Measurements from ENCODE around the gene AHDC1.
"Not testable (repeated sequence)": the region's sequence is repeated elsewhere in the genome, so short reads cannot be mapped to it uniquely, and the experiment has no call there.

Gene AHDC1

GRCh38 chr1:27644369-27645070 is 40.6 kb upstream of the AHDC1 start:
- Histone ChIP-seq H2AFZ (ENCODE audit: low read length, unreplicated experiment) (no peak overlapping the region), H3K27ac (ENCODE audit: low read depth, low read length) (no peak overlapping the region), H3K36me3 (ENCODE audit: insufficient read depth, low read length) (no peaks in the 10 kb centered on the region)

GRCh38 chr1:27643600-27644368 is 39.8 kb upstream of the AHDC1 start:
- Histone ChIP-seq H3K4me1 (ENCODE audit: control insufficient read depth, insufficient read depth, low read length, unreplicated experiment) (no peaks in the 10 kb centered on the region), H3K27ac (ENCODE audit: low read depth, low read length) (no peak overlapping the region), H3K79me2 (ENCODE audit: control insufficient read depth, insufficient read depth, low read length, unreplicated experiment) (no peaks in the 10 kb centered on the region), H2AFZ (ENCODE audit: low read length, unreplicated experiment) (no peak overlapping the region), H3K36me3 (ENCODE audit: insufficient read depth, low read length) (no peaks in the 10 kb centered on the region), H3K4me3 (ENCODE audit: low read depth, low read length) (no peak overlapping the region), H3K27me3 (ENCODE audit: insufficient read depth, low read length) (no peaks in the 10 kb centered on the region)

More at GRCh38 chr1:27644369-27645070, 40.6 kb upstream of the AHDC1 start:
- H3K4me3 ChIP-seq (ENCODE audit: low read depth, low read length): no peak overlapping the region
- H3K79me2 ChIP-seq (ENCODE audit: control insufficient read depth, insufficient read depth, low read length, unreplicated experiment): no peaks in the 10 kb centered on the region
- no peaks in the 10 kb centered on the region for H3K4me1 ChIP-seq (ENCODE audit: control insufficient read depth, insufficient read depth, low read length, unreplicated experiment)
- no peaks in the 10 kb centered on the region for H3K27me3 ChIP-seq (ENCODE audit: insufficient read depth, low read length)

GRCh38 chr1:27640514-27640913 is 36.6 kb upstream of the AHDC1 start:
- H3K4me1 ChIP-seq (ENCODE audit: control insufficient read depth, insufficient read depth, low read length, unreplicated experiment); H3K27me3 ChIP-seq (ENCODE audit: insufficient read depth, low read length); H3K36me3 ChIP-seq (ENCODE audit: insufficient read depth, low read length); H3K79me2 ChIP-seq (ENCODE audit: control insufficient read depth, insufficient read depth, low read length, unreplicated experiment); H3K27ac ChIP-seq (ENCODE audit: low read depth, low read length); H3K4me3 ChIP-seq (ENCODE audit: low read depth, low read length); H2AFZ ChIP-seq (ENCODE audit: low read length, unreplicated experiment): not testable (repeated sequence)

- no peak overlapping the region for H3K27ac ChIP-seq (ENCODE audit: low read depth, low read length)
- no peaks in the 10 kb centered on the region for H3K4me1 ChIP-seq (ENCODE audit: control insufficient read depth, insufficient read depth, low read length, unreplicated experiment)
- H3K36me3 ChIP-seq (ENCODE audit: insufficient read depth, low read length): no peaks in the 10 kb centered on the region
- no peak overlapping the region for H3K4me3 ChIP-seq (ENCODE audit: low read depth, low read length)
- H3K79me2 ChIP-seq (ENCODE audit: control insufficient read depth, insufficient read depth, low read length, unreplicated experiment): no peaks in the 10 kb centered on the region
- H2AFZ ChIP-seq (ENCODE audit: low read length, unreplicated experiment): no peak overlapping the region
- H3K27me3 ChIP-seq (ENCODE audit: insufficient read depth, low read length): peaks cover 11% of the 10 kb centered on the region; the same call in 1 of the 2 replicates
Observed at GRCh38 chr1:27638805-27639204, 34.9 kb upstream of the AHDC1 start.

GRCh38 chr1:27638047-27638734 is 34.2 kb upstream of the AHDC1 start:
- Histone ChIP-seq H3K36me3 (ENCODE audit: insufficient read depth, low read length) (no peaks in the 10 kb centered on the region), H3K4me1 (ENCODE audit: control insufficient read depth, insufficient read depth, low read length, unreplicated experiment) (no peaks in the 10 kb centered on the region), H3K27ac (ENCODE audit: low read depth, low read length) (no peak overlapping the region)

GRCh38 chr1:27635396-27636142 is 31.6 kb upstream of the AHDC1 start:
- H2AFZ ChIP-seq (ENCODE audit: low read length, unreplicated experiment): no peak overlapping the region
- H3K27ac ChIP-seq (ENCODE audit: low read depth, low read length): no peak overlapping the region
- no peak overlapping the region for H3K4me3 ChIP-seq (ENCODE audit: low read depth, low read length)
- H3K4me1 ChIP-seq (ENCODE audit: control insufficient read depth, insufficient read depth, low read length, unreplicated experiment): peaks cover 11% of the 10 kb centered on the region
- no peaks in the 10 kb centered on the region for H3K36me3 ChIP-seq (ENCODE audit: insufficient read depth, low read length)
- H3K27me3 ChIP-seq (ENCODE audit: insufficient read depth, low read length): peaks cover 18% of the 10 kb centered on the region; the same call in 1 of the 2 replicates
- no peaks in the 10 kb centered on the region for H3K79me2 ChIP-seq (ENCODE audit: control insufficient read depth, insufficient read depth, low read length, unreplicated experiment)

More at GRCh38 chr1:27638047-27638734, 34.2 kb upstream of the AHDC1 start:
- Histone ChIP-seq H3K27me3 (ENCODE audit: insufficient read depth, low read length) (peaks cover 17% of the 10 kb centered on the region; the same call in 1 of the 2 replicates), H2AFZ (ENCODE audit: low read length, unreplicated experiment) (no peak overlapping the region), H3K4me3 (ENCODE audit: low read depth, low read length) (no peak overlapping the region), H3K79me2 (ENCODE audit: control insufficient read depth, insufficient read depth, low read length, unreplicated experiment) (no peaks in the 10 kb centered on the region)

GRCh38 chr1:27634985-27635367 is 31.0 kb upstream of the AHDC1 start, which contains the start of gene FGR:
Gene FGR (minus strand): TSS chr1:27635185. CDS start chr1:27623916, 11,269 bp downstream.
- H2AFZ ChIP-seq (ENCODE audit: low read length, unreplicated experiment): peak within 1 kb of the TSS; percentile 45
- no peak within 1 kb of the TSS for H3K27ac ChIP-seq (ENCODE audit: low read depth, low read length)
- peaks cover 11% of the 10 kb centered on the region for H3K4me1 ChIP-seq (ENCODE audit: control insufficient read depth, insufficient read depth, low read length, unreplicated experiment)

GRCh38 chr1:27634177-27634984 is 30.4 kb upstream of the AHDC1 start:
- Histone ChIP-seq H3K27me3 (ENCODE audit: insufficient read depth, low read length) (peaks cover 18% of the 10 kb centered on the region; the same call in 1 of the 2 replicates), H3K79me2 (ENCODE audit: control insufficient read depth, insufficient read depth, low read length, unreplicated experiment) (no peaks in the 10 kb centered on the region), H3K4me1 (ENCODE audit: control insufficient read depth, insufficient read depth, low read length, unreplicated experiment) (peaks cover 11% of the 10 kb centered on the region), H3K36me3 (ENCODE audit: insufficient read depth, low read length) (no peaks in the 10 kb centered on the region), H3K4me3 (ENCODE audit: low read depth, low read length) (peak overlapping the region; percentile 63), H3K27ac (ENCODE audit: low read depth, low read length) (no peak overlapping the region), H2AFZ (ENCODE audit: low read length, unreplicated experiment) (peak overlapping the region; percentile 45)

More at GRCh38 chr1:27634985-27635367, 31.0 kb upstream of the AHDC1 start, which contains the start of gene FGR:
- Histone ChIP-seq H3K27me3 (ENCODE audit: insufficient read depth, low read length) (peaks cover 18% of the 10 kb centered on the region; the same call in 1 of the 2 replicates), H3K4me3 (ENCODE audit: low read depth, low read length) (peak within 1 kb of the TSS; percentile 63), H3K79me2 (ENCODE audit: control insufficient read depth, insufficient read depth, low read length, unreplicated experiment) (no peaks in the 10 kb centered on the region), H3K36me3 (ENCODE audit: insufficient read depth, low read length) (no peaks in the 10 kb centered on the region)

GRCh38 chr1:27633640-27634176 is 29.8 kb upstream of the AHDC1 start:
- Histone ChIP-seq H2AFZ (ENCODE audit: low read length, unreplicated experiment) (peak overlapping the region; percentile 45), H3K36me3 (ENCODE audit: insufficient read depth, low read length) (no peaks in the 10 kb centered on the region), H3K27ac (ENCODE audit: low read depth, low read length) (no peak overlapping the region), H3K27me3 (ENCODE audit: insufficient read depth, low read length) (peaks cover 18% of the 10 kb centered on the region; the same call in 1 of the 2 replicates), H3K4me1 (ENCODE audit: control insufficient read depth, insufficient read depth, low read length, unreplicated experiment) (peaks cover 11% of the 10 kb centered on the region), H3K79me2 (ENCODE audit: control insufficient read depth, insufficient read depth, low read length, unreplicated experiment) (no peaks in the 10 kb centered on the region), H3K4me3 (ENCODE audit: low read depth, low read length) (peak overlapping the region; percentile 63)

All from ACC112 (cell line).